GM23338 (cell line): ENCODE data around the gene UBA1. TPM values are rescaled to one million over a fixed set of nuclear protein-coding genes. Genes with fewer than 3 reads are reported as not detected.

ENCODE experiments used
- ATAC-seq: fragments of 200-7000 bp; cut with Tn5 transposase; 3 replicates; pipeline ENCODE4 v1.9.1; 2020
- DNase-seq: peaks from one replicate; pipeline ENCODE4 v3.0.0-alpha.2; 2015; ENCODE audit warnings: low spot score
- H2AFZ ChIP-seq: fragments of 200-600 bp; sonication (generic); 2 replicates; pipeline ENCODE4 v1.8.0; 2016; ENCODE audit warnings: antibody characterized with exemption, mild to moderate bottlenecking, moderate library complexity
- H3F3A ChIP-seq: fragments of 200-600 bp; sonication (generic); replicated peaks from 2 replicates; pipeline ENCODE4 v1.8.0; 2017; ENCODE audit warnings: antibody characterized with exemption, mixed run types, low read depth
- H3K27ac ChIP-seq: fragments of 200-600 bp; sonication (generic); 2 replicates; pipeline ENCODE4 v1.6.1; 2016; ENCODE audit warnings: low read depth
- H3K27me3 ChIP-seq: fragments of 200-600 bp; sonication (generic); 2 replicates; pipeline ENCODE4 v1.8.0; 2016; ENCODE audit warnings: mild to moderate bottlenecking, mixed run types, moderate library complexity; ENCODE audit not compliant: insufficient read depth
- H3K36me3 ChIP-seq: fragments of 200-600 bp; sonication (generic); 2 replicates; pipeline ENCODE4 v1.8.0; 2016; ENCODE audit warnings: mild to moderate bottlenecking; ENCODE audit not compliant: insufficient read depth
- H3K4me1 ChIP-seq: fragments of 200-600 bp; sonication (generic); 2 replicates; pipeline ENCODE4 v1.8.0; 2016; ENCODE audit warnings: mild to moderate bottlenecking, moderate library complexity; ENCODE audit not compliant: insufficient read depth
- H3K4me2 ChIP-seq: fragments of 200-600 bp; sonication (generic); 2 replicates; pipeline ENCODE4 v1.7.1; 2017; ENCODE audit warnings: mixed run types
- H3K4me3 ChIP-seq: fragments of 200-600 bp; sonication (generic); 2 replicates; pipeline ENCODE4 v1.6.1; 2016; ENCODE audit warnings: mixed run types
- H3K79me2 ChIP-seq: fragments of 200-600 bp; sonication (generic); replicated peaks from 2 replicates; pipeline ENCODE4 v1.8.0; 2017; ENCODE audit warnings: mild to moderate bottlenecking; ENCODE audit not compliant: insufficient read depth
- H3K9me2 ChIP-seq: fragments of 200-600 bp; sonication (generic); 2 replicates; pipeline ENCODE4 v1.8.0; 2017; ENCODE audit not compliant: insufficient read depth
- H4K20me1 ChIP-seq: fragments of 200-600 bp; sonication (generic); replicated peaks from 2 replicates; pipeline ENCODE4 v1.8.0; 2017; ENCODE audit warnings: mild to moderate bottlenecking; ENCODE audit not compliant: insufficient read depth
- H3K27ac Mint-ChIP-seq: 2 replicates; pipeline ENCODE4 v1.8.0; 2020; ENCODE audit warnings: inconsistent platforms, mild to moderate bottlenecking, moderate library complexity, mixed read lengths
- H3K27me3 Mint-ChIP-seq: 3 replicates; pipeline ENCODE4 v1.8.0; 2022; ENCODE audit warnings: low read depth, mild to moderate bottlenecking, moderate library complexity, mixed read lengths, inconsistent platforms; ENCODE audit not compliant: insufficient read depth, poor library complexity
- H3K36me3 Mint-ChIP-seq: 3 replicates; pipeline ENCODE4 v1.8.0; 2021; ENCODE audit warnings: low read depth, mild to moderate bottlenecking, inconsistent platforms, moderate library complexity, mixed read lengths
- H3K4me1 Mint-ChIP-seq: 3 replicates; pipeline ENCODE4 v1.8.0; 2020; ENCODE audit warnings: mild to moderate bottlenecking, inconsistent platforms, mixed read lengths
- H3K4me3 Mint-ChIP-seq: 3 replicates; pipeline ENCODE4 v1.8.0; 2021; ENCODE audit warnings: moderate library complexity, mild to moderate bottlenecking, inconsistent platforms, mixed read lengths
- H3K9me3 Mint-ChIP-seq: 3 replicates; pipeline ENCODE4 v1.8.0; 2020; ENCODE audit warnings: moderate library complexity, mild to moderate bottlenecking, inconsistent platforms, mixed read lengths
- CREB1 ChIP-seq: fragments of 250-450 bp; sonication (Bioruptor Pico); IDR thresholded peaks from 2 replicates; pipeline ENCODE4 v1.5.0; 2020; ENCODE audit warnings: low read depth, mild to moderate bottlenecking, moderate library complexity
- EZH2phosphoT487 ChIP-seq: fragments of 200-600 bp; sonication (generic); IDR thresholded peaks from one replicate; pipeline ENCODE4 v1.8.1; 2018; ENCODE audit warnings: antibody characterized with exemption; ENCODE audit not compliant: unreplicated experiment
- JUNB ChIP-seq: IDR thresholded peaks from one replicate; pipeline ENCODE4 v1.6.1; 2016; ENCODE audit warnings: antibody characterized with exemption; ENCODE audit not compliant: unreplicated experiment
- NANOG ChIP-seq: IDR thresholded peaks from 2 replicates; pipeline ENCODE4 v1.6.1; 2016; ENCODE audit warnings: antibody characterized with exemption, borderline replicate concordance
- POLR2AphosphoS5 ChIP-seq: IDR thresholded peaks from 2 replicates; pipeline ENCODE4 v1.6.1; 2016; ENCODE audit warnings: antibody characterized with exemption, low read depth
- STAT1 ChIP-seq: IDR thresholded peaks from one replicate; pipeline ENCODE4 v1.6.1; 2016; ENCODE audit warnings: antibody characterized with exemption; ENCODE audit not compliant: unreplicated experiment
- ZNF114 ChIP-seq: fragments of 250-450 bp; sonication (Bioruptor Pico); IDR thresholded peaks from 2 replicates; pipeline ENCODE4 v1.5.0; 2020; ENCODE audit warnings: mild to moderate bottlenecking, moderate library complexity
- ZNF331 ChIP-seq: fragments of 250-450 bp; sonication (Bioruptor Pico); IDR thresholded peaks from 2 replicates; pipeline ENCODE4 v1.5.0; 2020; ENCODE audit warnings: low read depth, mild to moderate bottlenecking, moderate library complexity
- polyA plus RNA-seq: library from polyadenylated mRNA; unstranded; fragments of >200 nt; fragmentation: Nextera tagmentation; extraction: Ambion mirVana; gene quantifications from 2 replicates; pipeline ENCODE4 v1.2.1, GENCODE V29; 2016
- total RNA-seq: library from RNA; depleted of rRNA; stranded (reverse); fragments of >200 nt; shearing (Covaris generic); gene quantifications from 2 replicates; pipeline ENCODE4 v1.2.3, GENCODE V29; 2014
- TF ChIP-seq, protein P1 (sequence below): IDR thresholded peaks from one replicate; pipeline ENCODE4 v1.6.1; 2018; ENCODE audit warnings: antibody characterized with exemption; ENCODE audit not compliant: unreplicated experiment
- TF ChIP-seq, protein P2 (sequence below): IDR thresholded peaks from 2 replicates; pipeline ENCODE4 v1.6.1; 2016; ENCODE audit warnings: antibody characterized with exemption

The UBA1 gene
- total and polyA plus RNA-seq, 2 experiments from 2014 or later: 104 to 377 TPM

- Histone ChIP-seq H3K27ac (no peak overlapping the region), H4K20me1 (no peaks in the 10 kb centered on the region), H3K79me2 (peaks cover 57% of the 10 kb centered on the region), H3K4me3 (no peak overlapping the region), H3F3A (no peaks in the 10 kb centered on the region), H3K36me3 (no peaks in the 10 kb centered on the region), H3K9me2 (no peaks in the 10 kb centered on the region), H3K4me1 (no peaks in the 10 kb centered on the region), H3K4me2 (no peak overlapping the region), H2AFZ (no peak overlapping the region), H3K27me3 (no peaks in the 10 kb centered on the region)
- Mint-ChIP-seq H3K9me3 (no peaks in the 10 kb centered on the region), H3K27me3 (no peaks in the 10 kb centered on the region), H3K4me1 (no peaks in the 10 kb centered on the region), H3K27ac (no peak overlapping the region), H3K36me3 (peaks cover 37% of the 10 kb centered on the region), H3K4me3 (no peak overlapping the region)
- DNase-seq (no peak), ATAC-seq (no peak)
- TF ChIP-seq ZNF331 (CRISPR knock-in tag): no peak
- TF ChIP-seq, protein P1, sequence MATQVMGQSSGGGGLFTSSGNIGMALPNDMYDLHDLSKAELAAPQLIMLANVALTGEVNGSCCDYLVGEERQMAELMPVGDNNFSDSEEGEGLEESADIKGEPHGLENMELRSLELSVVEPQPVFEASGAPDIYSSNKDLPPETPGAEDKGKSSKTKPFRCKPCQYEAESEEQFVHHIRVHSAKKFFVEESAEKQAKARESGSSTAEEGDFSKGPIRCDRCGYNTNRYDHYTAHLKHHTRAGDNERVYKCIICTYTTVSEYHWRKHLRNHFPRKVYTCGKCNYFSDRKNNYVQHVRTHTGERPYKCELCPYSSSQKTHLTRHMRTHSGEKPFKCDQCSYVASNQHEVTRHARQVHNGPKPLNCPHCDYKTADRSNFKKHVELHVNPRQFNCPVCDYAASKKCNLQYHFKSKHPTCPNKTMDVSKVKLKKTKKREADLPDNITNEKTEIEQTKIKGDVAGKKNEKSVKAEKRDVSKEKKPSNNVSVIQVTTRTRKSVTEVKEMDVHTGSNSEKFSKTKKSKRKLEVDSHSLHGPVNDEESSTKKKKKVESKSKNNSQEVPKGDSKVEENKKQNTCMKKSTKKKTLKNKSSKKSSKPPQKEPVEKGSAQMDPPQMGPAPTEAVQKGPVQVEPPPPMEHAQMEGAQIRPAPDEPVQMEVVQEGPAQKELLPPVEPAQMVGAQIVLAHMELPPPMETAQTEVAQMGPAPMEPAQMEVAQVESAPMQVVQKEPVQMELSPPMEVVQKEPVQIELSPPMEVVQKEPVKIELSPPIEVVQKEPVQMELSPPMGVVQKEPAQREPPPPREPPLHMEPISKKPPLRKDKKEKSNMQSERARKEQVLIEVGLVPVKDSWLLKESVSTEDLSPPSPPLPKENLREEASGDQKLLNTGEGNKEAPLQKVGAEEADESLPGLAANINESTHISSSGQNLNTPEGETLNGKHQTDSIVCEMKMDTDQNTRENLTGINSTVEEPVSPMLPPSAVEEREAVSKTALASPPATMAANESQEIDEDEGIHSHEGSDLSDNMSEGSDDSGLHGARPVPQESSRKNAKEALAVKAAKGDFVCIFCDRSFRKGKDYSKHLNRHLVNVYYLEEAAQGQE: no peak
- TF ChIP-seq ZNF114 (CRISPR knock-in tag): no peak
- TF ChIP-seq EZH2phosphoT487: no peak
- TF ChIP-seq, protein P2, sequence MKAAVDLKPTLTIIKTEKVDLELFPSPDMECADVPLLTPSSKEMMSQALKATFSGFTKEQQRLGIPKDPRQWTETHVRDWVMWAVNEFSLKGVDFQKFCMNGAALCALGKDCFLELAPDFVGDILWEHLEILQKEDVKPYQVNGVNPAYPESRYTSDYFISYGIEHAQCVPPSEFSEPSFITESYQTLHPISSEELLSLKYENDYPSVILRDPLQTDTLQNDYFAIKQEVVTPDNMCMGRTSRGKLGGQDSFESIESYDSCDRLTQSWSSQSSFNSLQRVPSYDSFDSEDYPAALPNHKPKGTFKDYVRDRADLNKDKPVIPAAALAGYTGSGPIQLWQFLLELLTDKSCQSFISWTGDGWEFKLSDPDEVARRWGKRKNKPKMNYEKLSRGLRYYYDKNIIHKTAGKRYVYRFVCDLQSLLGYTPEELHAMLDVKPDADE: no peak
- TF ChIP-seq POLR2AphosphoS5: no peak
- no peak for TF ChIP-seq CREB1 (CRISPR knock-in tag)
- TF ChIP-seq JUNB: no peak
Measured at GRCh38 chrX:47162927-47163583, 30.6 kb upstream of the UBA1 start.

DNA sequence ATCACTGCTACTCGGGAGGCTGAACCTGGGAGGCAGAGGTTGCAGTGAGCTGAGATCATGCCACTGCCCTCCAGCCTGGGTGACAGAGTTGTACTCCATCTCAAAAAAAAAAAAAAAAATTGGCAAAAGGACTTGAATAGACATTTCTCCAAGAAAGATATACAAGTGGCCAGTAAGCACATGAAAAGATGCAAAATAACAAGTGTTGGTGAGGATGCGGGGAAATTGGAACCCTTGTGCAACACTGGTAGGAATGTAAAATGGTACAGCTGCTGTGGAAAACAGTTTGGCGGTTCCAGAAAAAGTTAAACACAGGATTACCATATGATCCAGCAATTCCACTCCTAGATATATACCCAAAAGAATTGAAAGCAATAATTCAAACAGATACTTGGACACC is 29.2 kb upstream of the UBA1 start:
- no peak overlapping the region for H3K4me3 ChIP-seq
- Mint-ChIP-seq H3K4me1 (no peaks in the 10 kb centered on the region; the same call in 2 of the 3 replicates), H3K27ac (no peak overlapping the region), H3K4me3 (no peak overlapping the region), H3K36me3 (peaks cover 37% of the 10 kb centered on the region), H3K27me3 (peaks cover 3% of the 10 kb centered on the region), H3K9me3 (no peaks in the 10 kb centered on the region; the same call in 2 of the 3 replicates)
- H3K27ac ChIP-seq: no peak overlapping the region
- no peaks in the 10 kb centered on the region for H4K20me1 ChIP-seq
- no peak overlapping the region for H2AFZ ChIP-seq
- no peaks in the 10 kb centered on the region for H3K9me2 ChIP-seq
- no peaks in the 10 kb centered on the region for H3F3A ChIP-seq
- H3K36me3 ChIP-seq: no peaks in the 10 kb centered on the region
- H3K79me2 ChIP-seq: peaks cover 49% of the 10 kb centered on the region
- H3K4me1 ChIP-seq: no peaks in the 10 kb centered on the region
- H3K4me2 ChIP-seq: no peak overlapping the region
- no peaks in the 10 kb centered on the region for H3K27me3 ChIP-seq
- DNase-seq (no peak), ATAC-seq (no peak)
- TF ChIP-seq JUNB: no peak
- no peak for TF ChIP-seq NANOG
- TF ChIP-seq POLR2AphosphoS5: no peak
- TF ChIP-seq CREB1 (CRISPR knock-in tag): no peak
- TF ChIP-seq EZH2phosphoT487: no peak
- TF ChIP-seq ZNF331 (CRISPR knock-in tag): no peak
- TF ChIP-seq, protein P1: no peak
- no peak for TF ChIP-seq STAT1
